GM10266 (cell line): ENCODE results near the gene SUGCT.
"Not testable (repeated sequence)": the region's sequence is repeated elsewhere in the genome, so short reads cannot be mapped to it uniquely, and the experiment has no call there.

Source experiments
- DNase-seq: peaks from one replicate; pipeline ENCODE4 v3.0.0; 2012; ENCODE audit errors: extremely low spot score
- TF ChIP-seq, protein P1 (sequence below): IDR thresholded peaks from 2 replicates; pipeline ENCODE4 v1.5.1; 2012; ENCODE audit warnings: mild to moderate bottlenecking, low read depth; ENCODE audit not compliant: control insufficient read depth, insufficient read depth; ENCODE audit errors: missing control alignments

Gene SUGCT

DNA sequence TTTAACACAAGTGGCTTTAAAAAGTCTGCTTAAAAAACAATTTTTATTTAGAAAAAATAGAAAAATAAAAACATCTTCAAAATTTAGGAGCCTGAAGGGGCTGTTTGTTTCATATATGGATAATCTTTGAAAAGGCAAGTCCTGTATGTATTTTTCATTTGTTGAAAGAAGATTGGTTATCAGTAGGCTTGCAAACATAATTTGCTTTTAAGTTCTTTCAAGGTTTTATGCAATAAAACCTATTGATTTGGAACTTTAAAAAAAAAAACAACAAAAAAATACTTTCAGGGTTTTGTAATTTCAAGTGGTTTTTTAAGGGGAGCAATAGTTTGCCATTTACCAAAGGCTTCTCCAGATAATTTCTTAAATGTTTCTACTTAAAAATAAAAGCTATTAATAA is 36.0 kb upstream of the SUGCT start:
- TF ChIP-seq, protein P1, sequence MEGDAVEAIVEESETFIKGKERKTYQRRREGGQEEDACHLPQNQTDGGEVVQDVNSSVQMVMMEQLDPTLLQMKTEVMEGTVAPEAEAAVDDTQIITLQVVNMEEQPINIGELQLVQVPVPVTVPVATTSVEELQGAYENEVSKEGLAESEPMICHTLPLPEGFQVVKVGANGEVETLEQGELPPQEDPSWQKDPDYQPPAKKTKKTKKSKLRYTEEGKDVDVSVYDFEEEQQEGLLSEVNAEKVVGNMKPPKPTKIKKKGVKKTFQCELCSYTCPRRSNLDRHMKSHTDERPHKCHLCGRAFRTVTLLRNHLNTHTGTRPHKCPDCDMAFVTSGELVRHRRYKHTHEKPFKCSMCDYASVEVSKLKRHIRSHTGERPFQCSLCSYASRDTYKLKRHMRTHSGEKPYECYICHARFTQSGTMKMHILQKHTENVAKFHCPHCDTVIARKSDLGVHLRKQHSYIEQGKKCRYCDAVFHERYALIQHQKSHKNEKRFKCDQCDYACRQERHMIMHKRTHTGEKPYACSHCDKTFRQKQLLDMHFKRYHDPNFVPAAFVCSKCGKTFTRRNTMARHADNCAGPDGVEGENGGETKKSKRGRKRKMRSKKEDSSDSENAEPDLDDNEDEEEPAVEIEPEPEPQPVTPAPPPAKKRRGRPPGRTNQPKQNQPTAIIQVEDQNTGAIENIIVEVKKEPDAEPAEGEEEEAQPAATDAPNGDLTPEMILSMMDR, result no peak
- DNase-seq, result no peak

DNA sequence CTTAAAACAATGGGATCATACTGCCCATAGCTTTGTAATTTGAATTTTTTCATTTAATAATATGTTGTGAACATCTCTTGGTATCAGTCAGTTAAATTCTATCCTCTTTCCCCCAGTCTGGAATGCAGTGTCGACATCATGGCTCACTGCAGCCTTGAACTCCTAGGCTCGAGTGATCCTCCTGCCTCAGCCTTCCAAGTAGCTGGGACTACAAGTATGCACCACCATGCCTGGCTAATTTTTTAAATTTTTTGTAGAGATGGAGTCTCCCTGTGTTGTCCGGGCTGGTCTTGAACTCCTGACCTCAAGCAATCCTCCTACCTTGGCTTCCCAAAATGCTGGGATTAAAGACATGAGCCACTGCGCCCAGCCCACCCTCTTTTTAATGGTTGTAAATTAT is 35.0 kb upstream of the SUGCT start:
- TF ChIP-seq, protein P1, result no peak
- DNase-seq, result no peak

DNA sequence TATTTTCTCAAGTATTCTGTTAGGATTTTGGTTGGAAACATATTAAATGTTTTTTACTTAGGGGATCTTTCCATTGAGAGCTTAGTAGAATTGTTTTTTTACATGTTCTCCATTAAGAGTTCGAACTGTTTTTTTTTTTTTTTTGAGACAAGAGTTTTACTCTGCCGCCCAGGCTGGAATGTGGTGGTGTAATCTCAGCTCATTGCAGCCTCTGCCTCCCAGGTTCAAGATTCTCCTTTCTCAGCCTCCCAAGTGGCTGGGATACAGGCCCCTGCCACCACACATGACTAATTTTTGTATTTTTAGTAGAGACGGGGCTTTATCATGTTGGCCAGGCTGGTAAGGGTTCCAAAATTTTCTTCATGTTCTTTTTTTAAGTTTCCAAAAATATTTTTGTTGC is 33.6 kb upstream of the SUGCT start:
- TF ChIP-seq, protein P1, result no peak

DNA sequence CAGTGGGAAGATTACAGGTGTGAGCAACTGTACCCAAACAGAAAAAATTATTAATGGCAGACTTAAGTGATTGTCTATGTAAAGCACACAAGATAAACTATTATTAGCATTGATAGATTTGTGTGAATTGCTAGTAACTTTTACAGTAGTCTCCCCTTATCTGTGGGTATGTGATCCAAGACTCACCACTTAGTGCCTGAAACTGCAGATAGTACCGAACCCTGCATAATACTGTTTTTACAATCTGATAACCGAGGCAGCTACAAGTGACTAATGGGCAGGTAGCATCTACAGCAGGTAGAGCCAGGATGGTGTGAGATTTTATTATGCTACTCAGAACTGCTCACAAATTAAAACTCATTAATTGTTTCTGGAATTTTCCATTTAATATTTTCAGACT is 31.9 kb upstream of the SUGCT start:
- no peak for DNase-seq
- TF ChIP-seq, protein P1, result no peak

More for the DNA sequence above, 33.6 kb upstream of the SUGCT start:
- no peak for DNase-seq

DNA sequence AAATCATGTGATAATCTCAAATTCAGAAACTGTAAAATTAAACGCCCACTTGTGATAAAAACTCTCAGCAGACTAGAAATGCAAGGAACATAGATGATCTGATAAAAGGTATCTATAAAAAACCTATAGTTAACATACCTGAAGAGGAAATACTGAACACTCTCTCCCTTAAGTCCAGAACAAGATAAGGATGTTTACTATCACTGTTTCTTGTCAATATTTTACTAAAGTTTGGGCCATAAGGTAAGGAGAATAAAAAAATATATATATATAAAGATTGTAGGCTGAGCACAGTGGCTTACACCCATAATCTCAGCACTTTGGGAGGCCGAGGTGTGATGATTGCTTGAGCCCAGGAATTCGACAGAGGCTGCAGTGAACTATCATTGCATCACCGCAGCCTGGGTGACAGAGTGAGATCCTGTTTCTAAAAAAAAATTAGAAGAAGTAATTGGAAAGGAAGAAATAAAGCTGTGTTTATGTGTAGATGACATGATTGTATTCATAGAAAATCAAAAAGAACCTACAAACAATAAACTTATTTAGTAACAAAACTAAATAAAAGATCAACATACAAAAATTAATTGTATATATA is 28.8 kb upstream of the SUGCT start:
- no peak for DNase-seq
- TF ChIP-seq, protein P1, result no peak

DNA sequence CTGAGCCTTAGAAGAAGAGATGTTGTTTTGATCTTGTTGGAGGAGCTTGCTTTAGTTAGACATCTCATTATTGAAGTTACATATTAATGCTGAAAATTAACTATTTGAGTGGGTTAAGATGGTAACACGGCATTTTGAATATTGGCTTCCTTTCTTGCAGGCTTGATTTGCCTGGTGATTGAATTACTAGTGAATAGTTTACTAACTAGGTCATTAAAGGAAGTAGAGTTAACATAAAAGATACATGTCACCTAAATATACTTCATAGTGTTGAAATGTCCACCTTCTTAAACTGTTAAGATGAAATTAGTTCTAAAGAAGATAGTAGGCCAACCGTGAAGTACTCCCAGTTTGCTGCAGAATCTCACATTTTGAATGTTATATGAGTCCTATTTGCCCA is 18.9 kb upstream of the SUGCT start:
- DNase-seq, result no peak
- TF ChIP-seq, protein P1, result no peak

DNA sequence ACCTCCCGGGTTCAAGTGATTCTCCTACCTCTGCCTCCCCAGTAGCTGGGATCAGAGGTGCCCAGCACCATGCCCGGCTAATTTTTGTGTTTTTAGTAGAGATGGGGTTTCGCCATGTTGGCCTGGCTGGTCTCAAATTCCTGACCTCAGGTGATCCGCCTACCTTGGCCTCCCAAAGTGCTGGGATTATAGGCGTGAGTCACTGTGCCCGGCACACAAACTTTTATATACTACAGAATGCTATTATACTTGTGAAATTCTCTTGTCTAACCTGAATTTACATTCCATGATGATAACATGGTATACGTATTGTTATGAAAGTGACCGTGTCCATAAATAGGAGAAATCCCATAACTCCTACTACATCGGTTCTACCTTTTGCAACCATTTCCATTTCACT is 17.6 kb upstream of the SUGCT start:
- not testable (repeated sequence) for DNase-seq

DNA sequence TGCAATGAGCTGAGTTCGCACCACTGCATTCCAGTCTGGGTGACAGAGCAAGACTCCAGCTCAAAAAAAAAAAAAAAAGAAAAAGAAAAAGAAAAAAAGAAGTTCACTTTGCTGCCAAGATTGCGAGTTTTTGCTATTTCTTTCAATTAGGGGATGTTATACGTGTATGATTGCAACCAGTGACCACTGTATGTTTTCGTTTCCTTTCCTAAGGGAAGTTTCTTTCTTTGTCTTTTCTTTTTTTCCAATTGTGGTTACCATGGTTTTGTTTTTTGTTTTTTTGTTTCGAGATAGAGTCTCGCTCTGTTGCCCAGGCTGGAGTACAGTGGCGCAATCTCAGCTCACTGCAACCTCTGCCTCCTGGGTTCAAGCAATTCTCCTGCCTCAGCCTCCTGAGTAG is 16.6 kb upstream of the SUGCT start:
- not testable (repeated sequence) for DNase-seq
